ENCODE measurements around the gene SCFD2. TPM values are rescaled to one million over a fixed set of nuclear protein-coding genes. Genes with fewer than 3 reads are reported as not detected.
"Not testable (repeated sequence)": the region's sequence is repeated elsewhere in the genome, so short reads cannot be mapped to it uniquely, and the experiment has no call there.

SCFD2 gene
- total RNA-seq, 2 donors from 2014 or later, result 33.2 to 73.7 TPM

- H3K27me3 Mint-ChIP-seq, result no peaks in the 10 kb centered on the region
- no peak overlapping the region for H3K27ac Mint-ChIP-seq
- peaks cover 41 to 47% of the 10 kb centered on the region in 2 donors for H3K4me1 Mint-ChIP-seq (ENCODE audit: low read depth in 2 of 2)
- peak overlapping the region; percentile 57 for H3K4me3 Mint-ChIP-seq
- DNase-seq (ENCODE audit: low spot score), result no peak
- peaks cover 17% of the 10 kb centered on the region for H3K36me3 Mint-ChIP-seq
- ATAC-seq, result no peak
- peaks cover 3% of the 10 kb centered on the region for H3K9me3 Mint-ChIP-seq
These were observed 3.8 kb downstream of the SCFD2 start for GRCh38 chr4:53362093-53362492.

- no peak overlapping the region for H3K4me3 Mint-ChIP-seq
- ATAC-seq (no peak), DNase-seq (ENCODE audit: low spot score) (no peak)
- peaks cover 17% of the 10 kb centered on the region for H3K36me3 Mint-ChIP-seq
- H3K9me3 Mint-ChIP-seq, result peaks cover under 1% of the 10 kb centered on the region
- H3K27me3 Mint-ChIP-seq, result no peaks in the 10 kb centered on the region
- no peak overlapping the region for H3K27ac Mint-ChIP-seq
- peaks cover 38 to 43% of the 10 kb centered on the region in 2 donors for H3K4me1 Mint-ChIP-seq (ENCODE audit: low read depth in 2 of 2)
These were observed 4.4 kb downstream of the SCFD2 start for GRCh38 chr4:53361451-53361850.

- H3K9me3 Mint-ChIP-seq, result no peaks in the 10 kb centered on the region
- peaks cover 18% of the 10 kb centered on the region for H3K36me3 Mint-ChIP-seq
- H3K4me3 Mint-ChIP-seq, result no peak overlapping the region
- no peak overlapping the region for H3K27ac Mint-ChIP-seq
- peaks cover 20 to 24% of the 10 kb centered on the region in 2 donors for H3K4me1 Mint-ChIP-seq (ENCODE audit: low read depth in 2 of 2)
- no peak for DNase-seq (ENCODE audit: low spot score)
- no peak for ATAC-seq
- H3K27me3 Mint-ChIP-seq, result no peaks in the 10 kb centered on the region
These were observed 9.8 kb downstream of the SCFD2 start for GRCh38 chr4:53355930-53356521.

GRCh38 chr4:53354012-53354722 is 11.7 kb downstream of the SCFD2 start:
- Mint-ChIP-seq H3K4me1 (ENCODE audit: low read depth in 2 of 2) (peaks cover 7 to 10% of the 10 kb centered on the region in 2 donors), H3K27ac (no peak overlapping the region), H3K36me3 (peaks cover 22% of the 10 kb centered on the region), H3K27me3 (no peaks in the 10 kb centered on the region), H3K4me3 (no peak overlapping the region), H3K9me3 (no peaks in the 10 kb centered on the region)
- DNase-seq (ENCODE audit: low spot score), result no peak
- ATAC-seq, result no peak

GRCh38 chr4:53349091-53349491 is 16.8 kb downstream of the SCFD2 start:
- Mint-ChIP-seq H3K27ac (no peak overlapping the region), H3K4me3 (no peak overlapping the region), H3K27me3 (no peaks in the 10 kb centered on the region)

GRCh38 chr4:53348046-53348445 is 17.8 kb downstream of the SCFD2 start:
- Mint-ChIP-seq H3K4me1 (ENCODE audit: low read depth in 2 of 2) (peaks cover 0 to 4% of the 10 kb centered on the region in 2 donors), H3K9me3 (no peaks in the 10 kb centered on the region), H3K4me3 (no peak overlapping the region), H3K27ac (no peak overlapping the region), H3K36me3 (peaks cover 44% of the 10 kb centered on the region), H3K27me3 (no peaks in the 10 kb centered on the region)
- DNase-seq (ENCODE audit: low spot score), result no peak
- no peak for ATAC-seq

More at GRCh38 chr4:53349091-53349491, 16.8 kb downstream of the SCFD2 start:
- DNase-seq (ENCODE audit: low spot score) (no peak), ATAC-seq (no peak)
- H3K9me3 Mint-ChIP-seq, result no peaks in the 10 kb centered on the region
- H3K36me3 Mint-ChIP-seq, result peaks cover 44% of the 10 kb centered on the region
- no peaks in the 10 kb centered on the region for H3K4me1 Mint-ChIP-seq (ENCODE audit: low read depth in 2 of 2)

GRCh38 chr4:53346920-53347852 is 18.7 kb downstream of the SCFD2 start:
- DNase-seq (ENCODE audit: low spot score), result no peak
- peaks cover 38% of the 10 kb centered on the region for H3K36me3 Mint-ChIP-seq
- H3K27ac Mint-ChIP-seq, result no peak overlapping the region
- no peaks in the 10 kb centered on the region for H3K27me3 Mint-ChIP-seq
- ATAC-seq, result no peak
- no peaks in the 10 kb centered on the region for H3K9me3 Mint-ChIP-seq
- H3K4me3 Mint-ChIP-seq, result no peak overlapping the region
- H3K4me1 Mint-ChIP-seq (ENCODE audit: low read depth in 2 of 2), result peaks cover 0 to 9% of the 10 kb centered on the region in 2 donors

- not testable (repeated sequence) for H3K27me3 Mint-ChIP-seq; ATAC-seq; DNase-seq (ENCODE audit: low spot score); H3K9me3 Mint-ChIP-seq; H3K4me3 Mint-ChIP-seq; H3K27ac Mint-ChIP-seq
- peaks cover 0 to 12% of the 10 kb centered on the region in 2 donors for H3K4me1 Mint-ChIP-seq (ENCODE audit: low read depth in 2 of 2)
- H3K36me3 Mint-ChIP-seq, result peaks cover 35% of the 10 kb centered on the region
These were observed 19.5 kb downstream of the SCFD2 start for GRCh38 chr4:53346392-53346791.

- DNase-seq (ENCODE audit: low spot score); H3K27me3 Mint-ChIP-seq; H3K9me3 Mint-ChIP-seq; H3K27ac Mint-ChIP-seq; H3K4me3 Mint-ChIP-seq; ATAC-seq: not testable (repeated sequence)
- Mint-ChIP-seq H3K4me1 (ENCODE audit: low read depth in 2 of 2) (peaks cover 0 to 20% of the 10 kb centered on the region in 2 donors), H3K36me3 (peaks cover 13% of the 10 kb centered on the region)
These were observed 25.7 kb downstream of the SCFD2 start for GRCh38 chr4:53340145-53340544.

GRCh38 chr4:53334916-53335315 is 30.9 kb downstream of the SCFD2 start:
- H3K4me3 Mint-ChIP-seq; H3K27me3 Mint-ChIP-seq; H3K9me3 Mint-ChIP-seq; H3K4me1 Mint-ChIP-seq (ENCODE audit: low read depth in 2 of 2); H3K27ac Mint-ChIP-seq; H3K36me3 Mint-ChIP-seq; ATAC-seq; DNase-seq (ENCODE audit: low spot score): not testable (repeated sequence)

- peaks cover 4% of the 10 kb centered on the region for H3K36me3 Mint-ChIP-seq
- ATAC-seq (no peak), DNase-seq (ENCODE audit: low spot score) (no peak)
- H3K27me3 Mint-ChIP-seq, result no peaks in the 10 kb centered on the region
- peaks cover 7 to 11% of the 10 kb centered on the region in 2 donors for H3K4me1 Mint-ChIP-seq (ENCODE audit: low read depth in 2 of 2)
- H3K9me3 Mint-ChIP-seq, result no peaks in the 10 kb centered on the region
- no peak overlapping the region for H3K27ac Mint-ChIP-seq
- no peak overlapping the region for H3K4me3 Mint-ChIP-seq
These were observed 39.3 kb downstream of the SCFD2 start for GRCh38 chr4:53326535-53326934.

- H3K4me3 Mint-ChIP-seq, result no peak overlapping the region
- no peak for ATAC-seq
- no peak overlapping the region for H3K27ac Mint-ChIP-seq
These were observed 43.2 kb downstream of the SCFD2 start for GRCh38 chr4:53322696-53323095.

GRCh38 chr4:53321984-53322289 is 43.9 kb downstream of the SCFD2 start:
- Mint-ChIP-seq H3K27ac (no peak overlapping the region), H3K9me3 (no peaks in the 10 kb centered on the region), H3K4me3 (no peak overlapping the region), H3K4me1 (ENCODE audit: low read depth in 2 of 2) (peaks cover 11 to 13% of the 10 kb centered on the region in 2 donors), H3K27me3 (no peaks in the 10 kb centered on the region), H3K36me3 (no peaks in the 10 kb centered on the region)
- ATAC-seq, result no peak
- no peak for DNase-seq (ENCODE audit: low spot score)

More at GRCh38 chr4:53322696-53323095, 43.2 kb downstream of the SCFD2 start:
- Mint-ChIP-seq H3K36me3 (no peaks in the 10 kb centered on the region), H3K27me3 (no peaks in the 10 kb centered on the region), H3K4me1 (ENCODE audit: low read depth in 2 of 2) (peaks cover 13% of the 10 kb centered on the region in 2 donors), H3K9me3 (no peaks in the 10 kb centered on the region)
- no peak for DNase-seq (ENCODE audit: low spot score)

Measured in natural killer cell treated with Interleukin-12 subunit alpha and Interleukin-12 subunit beta and Interleukin-15 and Interleukin-18, amount 100 ng/mL, for 72 hours (primary cell).